Measurements from ENCODE around the gene UBE3C.

Gene UBE3C

DNA sequence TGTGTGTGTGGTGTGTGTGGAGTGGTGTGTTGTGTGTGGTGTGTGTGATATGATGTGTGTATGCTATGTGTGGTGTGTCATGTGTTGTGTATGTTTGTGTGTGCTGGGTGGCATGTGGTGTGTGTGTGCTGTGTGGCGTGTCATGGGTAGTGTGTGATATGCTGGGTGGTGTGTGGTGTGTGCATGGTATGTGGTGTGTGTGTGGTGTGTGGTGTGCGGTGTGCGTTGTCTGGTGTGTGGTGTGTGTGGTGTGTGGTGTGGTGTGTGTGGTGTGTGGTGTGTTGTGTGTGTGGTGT lies 160.5 kb downstream of the UBE3C start:
- DNase-seq = no peak

DNA sequence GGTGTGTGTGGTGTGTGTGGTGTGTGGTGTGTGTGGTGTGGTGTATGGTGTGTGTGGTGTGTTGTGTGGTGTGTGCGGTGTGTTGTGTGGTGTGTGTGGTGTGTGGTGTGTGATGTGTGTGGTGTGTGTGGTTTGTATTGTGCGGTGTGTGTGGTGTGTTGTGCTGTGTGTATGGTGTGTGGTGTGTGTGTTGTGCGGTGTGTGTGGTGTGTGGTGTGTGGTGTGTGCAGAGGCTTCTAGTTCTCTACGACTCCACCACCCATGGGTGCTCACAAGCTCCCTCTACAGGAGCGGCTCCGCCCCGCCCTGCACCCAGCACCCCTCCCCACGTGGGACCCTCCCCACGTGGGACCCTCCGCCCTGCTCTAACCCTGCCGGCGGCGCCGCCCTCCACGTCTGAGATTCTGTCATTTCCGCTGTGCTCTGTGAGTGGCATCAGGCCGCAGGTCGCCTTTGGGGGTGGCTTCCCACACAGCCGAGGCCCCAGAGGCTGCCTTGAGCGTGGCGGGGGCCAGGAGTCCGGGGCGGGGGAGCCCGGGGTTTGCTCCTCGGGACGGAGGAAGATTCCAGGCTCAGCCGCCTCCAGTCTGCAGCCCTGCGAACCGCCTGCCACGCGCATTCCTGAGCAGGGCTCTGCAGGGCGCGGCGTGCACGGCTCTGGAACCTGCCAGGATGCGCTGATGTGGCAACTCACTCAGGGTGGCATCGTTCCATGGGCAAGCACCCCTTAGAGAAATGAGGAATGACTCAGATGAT lies 161.1 kb downstream of the UBE3C start:
- DNase-seq = no peak

DNA sequence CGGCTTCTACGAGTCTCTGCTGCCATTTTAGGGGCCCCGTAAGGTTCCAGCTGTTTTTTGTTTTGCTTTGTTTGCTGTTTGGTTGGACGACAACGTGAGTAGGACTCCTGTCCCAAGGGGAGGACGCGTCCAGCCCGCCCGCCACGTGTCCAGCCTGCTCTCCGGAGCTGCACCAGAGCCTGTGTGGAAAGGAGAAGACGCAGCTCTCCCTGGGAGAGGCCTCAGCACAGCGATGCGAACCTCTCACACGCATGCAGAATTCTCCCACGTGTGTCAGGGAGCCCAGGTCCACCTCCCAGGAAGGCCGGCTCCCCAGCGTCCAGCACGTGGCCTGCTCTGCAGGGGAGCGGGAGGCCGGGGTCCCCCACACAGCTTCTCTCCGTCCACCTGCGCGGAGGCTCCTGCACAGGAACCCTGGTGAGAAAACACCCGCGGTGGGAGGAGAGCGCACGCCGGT lies 161.7 kb downstream of the UBE3C start:
- DNase-seq = no peak

DNA sequence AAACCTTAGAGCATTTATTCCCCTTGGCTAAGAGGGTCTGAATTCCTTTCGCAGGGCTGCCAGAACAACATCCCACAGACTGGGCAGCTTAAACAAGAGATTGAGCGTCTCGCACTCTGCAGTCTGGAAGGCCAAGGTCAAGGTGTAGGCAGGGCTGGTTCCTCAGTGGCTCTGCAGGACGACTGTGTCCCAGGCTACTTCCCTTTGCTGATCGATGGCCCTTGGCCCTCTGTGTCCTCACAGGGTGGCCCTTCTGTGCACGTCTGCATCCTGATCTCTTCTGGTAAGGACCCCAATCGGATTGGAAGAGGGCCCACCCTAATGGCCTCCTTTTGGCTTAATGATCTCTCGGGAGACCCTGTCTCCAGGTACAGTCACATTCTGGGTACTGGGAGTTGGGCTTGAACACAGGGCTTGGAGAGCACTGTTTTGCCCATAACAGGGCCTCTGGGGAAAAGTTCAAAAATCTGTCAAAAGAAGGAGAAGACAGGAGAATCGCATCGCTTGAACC lies 162.9 kb downstream of the UBE3C start:
- peak; percentile 64 for DNase-seq

DNA sequence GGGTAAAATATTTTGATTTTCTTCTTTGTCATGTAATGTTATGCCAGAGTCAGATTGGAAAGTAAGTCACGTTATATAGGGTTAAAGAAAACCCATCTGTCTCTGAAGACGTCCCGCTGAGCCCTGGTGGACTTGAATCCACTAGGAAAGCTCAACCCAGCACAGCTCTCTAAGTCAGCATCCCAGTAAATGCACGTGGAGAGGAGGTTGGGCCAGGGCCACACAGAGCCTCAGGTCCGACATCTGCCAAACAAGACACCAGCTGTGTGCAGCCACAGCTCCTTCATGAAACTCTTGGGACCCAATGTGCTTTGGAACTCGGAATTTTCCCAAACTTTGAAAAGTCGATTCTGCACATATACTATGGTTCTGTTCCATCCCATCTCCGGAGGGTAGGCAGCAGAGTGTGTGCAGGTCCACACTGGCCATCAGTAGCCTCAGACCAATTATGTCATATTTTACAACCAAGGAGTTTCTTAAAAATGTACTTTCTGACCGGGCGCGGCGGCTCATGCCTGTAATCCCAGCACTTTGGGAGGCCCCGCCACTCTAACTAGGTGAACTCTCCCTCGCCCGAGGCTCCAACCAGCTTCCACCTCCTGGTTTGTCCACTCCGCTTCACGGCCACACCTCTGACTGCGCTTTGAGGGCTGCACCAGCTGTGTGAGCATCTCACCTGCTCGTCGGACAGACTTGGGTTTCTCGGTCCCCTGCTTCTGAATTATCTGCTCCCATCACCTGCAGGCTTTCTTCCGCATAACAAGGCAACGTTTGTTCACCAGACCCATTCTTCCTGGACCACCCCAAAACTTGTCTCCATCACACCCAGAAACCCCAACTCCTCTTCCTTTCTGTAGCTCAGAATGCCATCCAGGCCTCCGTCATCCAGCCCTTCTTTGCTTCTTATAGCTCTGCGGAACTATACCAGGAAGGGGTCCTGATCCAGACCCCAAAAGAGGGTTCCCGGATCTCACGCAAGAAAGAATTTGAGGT lies 168.4 kb downstream of the UBE3C start:
- no peak for DNase-seq

DNA sequence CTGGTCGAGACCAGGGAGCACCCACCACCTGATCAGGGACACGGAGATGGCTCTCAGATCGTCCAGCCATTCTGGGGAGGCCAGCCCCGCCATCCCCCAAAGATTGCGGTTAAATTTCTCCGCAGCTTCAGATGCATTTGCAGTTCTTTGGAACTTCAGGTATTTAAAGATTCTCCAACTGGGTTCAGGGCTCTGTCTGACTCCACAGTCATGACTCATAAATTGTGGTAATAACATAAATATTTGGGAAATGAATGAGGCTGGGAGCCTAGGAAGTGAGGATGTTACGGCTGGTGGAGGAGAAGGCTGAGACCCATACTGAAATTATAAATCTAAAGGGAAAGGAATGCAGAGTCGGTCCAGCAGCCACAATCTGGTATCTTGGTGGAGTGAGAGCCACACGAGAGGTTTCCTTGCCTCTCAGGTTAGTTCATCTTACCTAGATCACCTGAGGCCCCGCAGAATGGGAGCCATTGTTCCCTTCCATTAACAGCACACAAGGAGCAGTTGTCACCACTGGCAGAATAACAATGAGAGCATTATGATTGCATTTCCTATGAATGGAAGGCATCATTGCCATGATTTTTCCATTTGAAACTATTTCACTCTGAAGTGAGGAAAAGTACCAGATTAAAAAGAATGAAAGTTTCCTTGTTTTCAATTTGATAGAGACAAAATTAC lies 171.4 kb downstream of the UBE3C start:
- DNase-seq = no peak

DNA sequence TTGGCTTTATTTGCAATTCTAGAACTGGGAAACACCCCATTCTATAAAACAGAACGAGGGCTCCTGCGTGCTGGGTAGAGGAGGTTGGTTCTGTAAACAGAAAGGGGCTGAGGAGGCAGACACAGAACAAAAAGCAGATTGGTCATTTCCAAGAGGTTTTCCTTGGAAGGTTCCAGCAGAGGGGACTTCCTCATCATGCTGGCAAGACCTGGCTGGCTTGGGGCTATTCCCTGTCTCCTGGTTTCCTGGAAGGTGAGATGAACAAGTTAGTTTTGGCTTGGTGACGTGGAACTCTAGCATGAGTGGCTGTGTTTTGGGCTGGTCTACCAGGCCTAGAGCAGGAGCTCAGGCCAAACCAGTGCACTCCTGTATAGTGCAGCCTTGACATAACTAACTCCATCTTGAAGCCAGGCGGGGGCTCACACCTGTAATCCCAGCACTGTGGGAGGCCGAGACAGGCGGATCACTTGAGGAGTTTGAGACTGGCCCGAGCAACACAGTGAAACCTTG lies 172.0 kb downstream of the UBE3C start:
- no peak for DNase-seq

DNA sequence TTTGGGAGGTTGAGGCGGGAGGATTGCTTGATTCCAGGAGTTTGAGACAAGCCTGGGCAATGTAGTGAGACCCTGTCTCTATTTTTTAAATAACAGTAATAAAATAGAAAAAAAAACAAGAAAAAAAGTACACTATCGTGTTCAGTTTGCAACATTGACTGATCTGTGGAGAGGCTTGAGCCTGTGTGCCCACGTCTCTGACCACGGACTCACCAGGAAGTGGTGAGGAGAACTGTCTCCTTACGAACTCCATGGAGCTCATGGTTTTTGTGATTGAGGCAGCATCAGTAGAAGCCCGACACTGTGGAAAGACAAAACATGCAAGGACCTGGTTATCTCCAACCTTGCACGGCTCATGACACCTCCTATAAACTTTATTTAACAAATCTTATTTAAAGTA lies 174.2 kb downstream of the UBE3C start:
- no peak for DNase-seq

DNA sequence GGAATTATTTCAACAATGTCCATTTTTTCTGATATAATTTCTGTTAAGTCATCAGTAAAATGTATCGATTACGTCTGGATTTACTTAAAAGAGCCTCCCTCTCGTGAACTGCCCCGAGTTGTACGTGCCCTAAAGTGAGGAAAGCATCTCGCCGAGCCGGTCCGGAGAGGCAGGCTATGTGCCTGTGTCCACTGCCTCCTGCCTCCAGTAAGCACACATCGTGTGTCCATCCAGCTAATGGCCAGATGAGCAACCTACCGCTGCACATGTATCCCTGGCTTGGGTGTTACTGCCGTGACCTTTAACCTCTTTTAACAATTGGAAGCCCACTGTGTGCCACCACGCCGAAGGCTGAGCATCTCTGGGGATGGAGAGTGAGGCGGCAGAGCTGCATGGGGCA lies 174.9 kb downstream of the UBE3C start:
- DNase-seq = no peak

DNA sequence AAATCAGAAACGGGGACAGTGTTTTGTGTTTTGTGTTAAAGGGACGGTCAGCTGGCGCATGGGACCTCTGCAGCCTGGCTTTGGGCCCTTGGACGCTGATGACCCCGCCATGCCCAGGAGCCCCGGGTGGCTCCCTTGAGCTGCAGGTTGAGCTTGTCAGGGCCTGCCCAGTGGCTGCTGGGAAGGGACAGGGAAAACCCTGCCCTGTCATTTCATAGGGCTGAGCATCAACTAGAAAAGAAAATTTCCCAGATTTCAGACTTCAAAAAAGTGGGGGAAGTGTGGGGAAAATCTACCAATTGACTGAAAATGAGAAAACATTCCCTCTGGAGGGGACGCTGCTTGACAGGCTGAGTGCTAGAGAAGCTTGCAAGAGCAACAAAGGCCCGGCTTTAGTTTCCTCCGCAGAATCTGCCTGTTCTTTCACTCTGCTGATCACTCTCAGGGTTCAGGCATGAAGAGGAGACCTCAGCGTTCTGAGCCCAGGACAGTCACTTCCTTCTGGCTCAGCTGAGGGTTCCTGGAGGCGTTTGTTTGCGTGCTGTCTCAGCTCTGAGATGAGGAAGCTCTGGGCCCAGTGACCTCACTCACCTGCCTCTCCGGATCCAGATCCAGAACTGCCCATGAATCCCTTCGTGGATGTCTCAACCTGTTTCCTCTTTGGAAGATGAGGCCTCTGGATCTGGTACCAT lies 179.4 kb downstream of the UBE3C start:
- no peak for DNase-seq
